ENCODE measurements around the gene ABCD1. TPM values are rescaled to one million over a fixed set of nuclear protein-coding genes. Genes with fewer than 3 reads are reported as not detected.

Gene ABCD1
- total RNA-seq, 1 donor from 2014 or later = 13.1 TPM

DNA sequence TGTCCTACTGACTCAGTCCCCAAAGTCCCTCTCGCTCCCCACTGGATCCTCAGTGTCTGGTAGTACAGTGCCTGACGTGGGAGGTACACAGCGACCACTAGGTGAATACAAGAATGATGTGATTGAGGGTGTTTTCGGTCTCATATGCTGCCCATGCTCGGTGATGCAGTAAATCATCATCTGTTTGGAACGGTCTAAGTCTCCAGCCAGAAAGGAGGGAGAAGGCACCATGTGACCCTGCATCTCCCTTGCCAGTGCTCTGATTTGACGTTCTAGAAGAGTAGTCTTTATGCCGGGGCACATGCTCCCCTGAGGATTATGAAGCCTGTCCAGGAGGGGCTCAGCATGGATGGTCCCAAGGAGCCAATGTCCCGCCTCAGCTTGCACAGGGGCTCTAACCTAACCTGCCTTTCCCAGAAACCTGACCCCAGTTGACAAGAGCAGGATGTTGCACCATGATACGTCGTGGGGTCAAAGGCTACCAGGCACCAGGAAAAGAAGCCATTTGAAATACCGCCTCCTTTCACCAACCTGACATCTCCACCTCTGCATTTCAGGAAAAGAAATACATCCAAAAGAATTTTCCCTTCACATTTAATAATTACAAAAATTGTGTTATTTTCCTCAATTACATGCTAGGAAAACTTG, 25.6 kb downstream of the ABCD1 start:
- intact Hi-C loops (cut with micrococcal nuclease) = no loop called here

DNA sequence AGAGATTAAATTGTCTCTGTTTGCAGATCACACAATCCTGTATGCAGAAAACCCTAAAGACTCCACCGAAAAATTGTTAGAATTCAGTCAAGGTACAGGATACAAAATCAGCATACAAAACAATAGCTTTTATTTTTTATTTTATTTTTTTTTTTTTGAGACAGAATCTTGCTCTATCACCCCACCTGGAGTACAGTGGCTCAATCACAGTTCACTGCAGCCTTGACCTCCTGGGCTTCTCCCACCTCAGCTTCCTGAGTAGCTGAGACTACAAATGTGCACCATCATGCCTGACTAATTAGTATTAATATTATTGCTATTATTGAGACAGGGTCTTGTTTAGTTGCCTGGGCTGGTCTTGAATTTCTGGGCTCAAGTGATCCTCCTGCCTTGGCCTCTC, 30.5 kb downstream of the ABCD1 start:
- intact Hi-C loops (cut with micrococcal nuclease) = no loop called here

DNA sequence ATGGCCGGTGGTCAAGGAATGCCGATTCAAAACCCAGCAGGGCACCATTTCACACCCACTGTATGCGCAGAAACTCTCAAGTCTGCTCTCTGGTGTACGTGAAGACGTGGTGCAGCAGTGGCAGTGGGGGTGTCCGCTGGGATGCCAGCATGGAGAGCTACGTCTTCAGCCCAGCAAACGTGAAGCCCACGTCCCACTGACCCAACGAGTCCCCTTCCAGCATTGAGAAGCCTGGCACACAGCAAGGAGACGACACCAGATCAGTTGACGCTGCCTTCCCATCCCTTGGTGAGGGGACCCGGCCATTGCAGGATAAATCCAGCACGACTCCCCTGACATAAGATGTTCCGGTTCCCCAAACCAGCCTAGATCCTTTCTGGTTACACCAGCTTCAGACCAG, 37.2 kb downstream of the ABCD1 start:
- intact Hi-C loops (cut with micrococcal nuclease) = no loop called here

DNA sequence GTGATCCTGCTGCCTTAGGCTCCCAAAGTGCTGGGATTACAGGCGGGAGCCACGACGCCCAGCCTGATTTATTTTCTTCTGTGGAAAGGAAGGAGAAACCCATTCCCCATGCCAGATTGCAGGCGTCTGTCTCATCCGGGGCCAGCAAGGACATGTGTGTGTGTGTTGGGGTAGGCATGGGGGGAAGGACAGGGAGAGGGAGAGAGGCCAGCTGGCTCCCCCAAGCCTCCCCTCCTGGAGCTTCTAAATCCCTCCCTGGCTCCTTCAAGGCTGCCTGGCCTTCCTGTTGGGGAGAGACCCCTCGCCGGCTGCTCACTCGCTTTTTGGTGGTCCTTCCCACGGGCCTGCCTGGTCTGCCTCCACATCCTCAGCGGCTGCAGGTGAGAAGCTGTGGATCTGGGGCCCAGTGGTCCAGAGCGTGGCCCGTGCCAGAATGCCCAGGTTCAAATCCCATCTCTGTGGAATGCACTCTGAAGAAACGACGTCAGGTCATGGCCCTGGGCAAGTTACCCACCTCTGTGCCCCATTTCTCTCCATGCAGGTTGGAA, 38.0 kb downstream of the ABCD1 start:
- intact Hi-C loops (cut with micrococcal nuclease) = no loop called here

DNA sequence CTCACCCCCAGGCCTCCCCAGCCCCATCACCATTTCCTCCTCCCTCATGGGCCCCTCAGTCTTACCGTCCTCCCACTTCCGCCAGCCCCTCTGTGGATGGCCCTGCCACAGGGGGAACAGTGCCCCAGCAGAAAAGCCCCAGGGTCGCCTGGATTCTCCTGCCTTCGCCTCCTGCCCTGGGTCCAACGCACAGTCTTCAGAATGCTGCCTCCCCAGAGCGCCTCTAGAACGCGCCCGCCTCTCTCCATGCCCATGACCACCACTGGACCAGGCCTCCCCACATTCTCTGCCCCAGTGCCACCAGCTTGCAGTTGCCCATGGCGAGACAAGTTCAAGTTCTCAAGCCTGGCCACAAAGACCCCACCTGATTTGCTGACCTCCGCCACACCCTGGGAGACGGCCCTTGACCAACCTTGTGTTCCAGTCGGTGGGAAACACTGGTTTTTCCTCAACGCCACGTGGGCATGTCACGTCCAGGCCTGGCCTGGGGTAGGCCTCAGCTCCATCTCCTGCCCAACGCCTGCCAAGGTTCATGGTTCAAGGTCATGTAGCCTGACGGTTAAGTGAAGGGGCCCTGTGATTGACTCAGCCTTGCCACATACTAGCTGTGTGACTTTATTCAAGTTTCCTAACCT, 38.8 kb downstream of the ABCD1 start:
- intact Hi-C loops (cut with micrococcal nuclease) = no loop called here

DNA sequence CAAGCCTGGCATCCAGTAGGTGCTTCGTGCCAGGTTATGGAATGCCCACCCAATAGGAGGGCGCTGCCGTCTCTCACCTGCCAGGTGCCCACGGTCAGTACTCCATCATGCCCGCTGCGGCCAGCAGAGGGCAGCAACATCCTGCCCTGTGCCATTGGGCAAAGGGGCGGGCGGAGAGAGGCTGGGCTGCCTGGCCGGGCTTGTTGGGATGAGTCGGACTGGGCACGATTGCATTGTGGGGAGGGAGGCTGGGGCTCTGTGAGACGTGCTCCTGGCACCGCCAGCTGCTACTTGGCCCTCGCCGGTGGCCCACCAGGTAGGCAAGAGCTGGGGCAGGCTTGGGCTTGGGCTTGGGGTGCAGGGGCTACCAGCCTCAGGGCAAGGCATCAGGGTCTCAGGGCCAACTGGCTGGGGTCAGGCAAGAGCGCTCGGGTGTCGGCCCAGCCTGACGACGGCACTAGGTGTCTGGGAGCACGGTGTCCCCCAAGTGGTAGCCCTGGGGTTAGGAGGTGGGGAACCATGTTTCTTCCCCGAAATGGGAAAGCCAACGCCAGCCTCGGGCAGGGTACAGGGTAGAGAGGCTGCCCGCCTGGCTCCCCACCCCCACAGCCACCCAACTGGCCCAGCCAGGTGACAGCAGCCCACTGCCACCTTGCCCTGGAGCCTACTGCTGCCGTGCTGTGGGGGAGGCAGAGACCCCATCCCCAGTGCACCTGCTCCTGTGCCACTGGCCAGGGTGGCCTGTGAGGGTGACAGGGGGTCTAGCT, 39.5 kb downstream of the ABCD1 start, which contains the start of gene PLXNB3:
TSS of gene PLXNB3 (plus strand) at position 261 of the 767 bp plus-strand sequence. CDS start 1,287 bp downstream, outside the sequence.
- intact Hi-C loops (cut with micrococcal nuclease) = loop anchor here (1.0 kb wide), 2 partner anchors 183 to 189 kb away; no protein-coding TSS in a partner anchor

DNA sequence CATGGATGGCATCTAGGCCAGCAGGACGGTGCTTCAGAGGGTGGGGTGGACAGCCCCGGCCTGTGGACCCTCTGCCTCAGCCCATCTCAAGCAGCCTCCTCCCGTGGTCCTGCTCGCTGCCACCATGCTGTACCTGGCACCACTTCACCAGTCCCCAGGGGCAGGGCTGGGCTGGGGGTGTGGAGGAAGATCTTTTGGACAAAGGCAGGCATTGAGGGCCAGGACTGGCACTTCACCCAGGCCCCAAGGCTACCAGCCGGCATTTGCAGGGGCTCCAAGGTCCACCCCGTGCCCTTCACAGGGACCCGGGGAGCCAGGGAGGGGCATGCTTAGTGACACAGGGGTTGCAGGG, 40.1 kb downstream of the ABCD1 start:
- intact Hi-C loops (cut with micrococcal nuclease) = loop anchor here (1.0 kb wide), 2 partner anchors 183 to 189 kb away; no protein-coding TSS in a partner anchor

DNA sequence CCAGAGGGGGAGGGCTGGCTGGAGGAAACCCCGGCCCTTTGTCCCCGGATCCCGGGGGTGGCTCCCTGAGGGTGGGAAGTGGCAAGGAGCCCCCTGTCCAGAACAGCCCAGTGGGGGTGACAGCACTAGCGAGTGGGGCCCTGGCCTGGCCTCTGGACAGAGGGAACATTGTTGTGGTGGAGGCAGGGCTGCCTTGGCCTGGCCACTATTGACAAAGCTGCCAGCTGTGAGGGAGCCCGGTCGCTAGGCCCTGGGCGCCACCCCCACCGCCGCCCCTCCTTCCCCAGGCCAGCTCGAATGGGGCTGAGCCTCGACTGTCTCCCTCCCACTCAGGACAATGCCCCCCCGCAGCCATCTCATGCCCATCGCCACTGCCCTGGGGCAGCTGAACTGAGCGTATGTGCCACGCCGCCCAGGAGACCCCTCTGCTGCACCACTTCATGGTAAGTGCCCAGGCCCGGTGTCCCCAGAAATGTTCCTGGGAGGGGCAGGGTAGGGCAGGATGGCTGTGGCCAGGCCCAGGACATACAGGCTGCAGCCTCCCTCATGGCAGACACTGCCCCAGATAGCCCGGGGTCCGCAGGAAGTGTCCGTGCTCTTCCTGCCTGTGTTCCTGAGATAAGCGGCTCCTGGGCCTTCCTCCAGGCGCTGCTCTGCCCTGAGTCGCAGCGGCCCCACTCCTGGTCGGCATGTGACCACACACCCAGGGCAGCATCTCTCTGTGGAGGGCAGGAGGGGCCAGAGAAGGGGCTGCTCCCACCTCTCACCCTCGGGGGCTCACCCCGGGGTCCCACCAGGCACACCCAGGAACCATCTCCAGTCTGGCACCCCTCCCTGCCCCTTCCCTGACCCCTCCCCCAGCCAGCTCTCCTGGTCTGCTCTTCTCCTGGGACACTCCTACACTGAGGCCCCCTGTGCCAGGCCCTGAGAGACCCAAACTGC, 40.8 kb downstream of the ABCD1 start:
- intact Hi-C loops (cut with micrococcal nuclease) = no loop called here

DNA sequence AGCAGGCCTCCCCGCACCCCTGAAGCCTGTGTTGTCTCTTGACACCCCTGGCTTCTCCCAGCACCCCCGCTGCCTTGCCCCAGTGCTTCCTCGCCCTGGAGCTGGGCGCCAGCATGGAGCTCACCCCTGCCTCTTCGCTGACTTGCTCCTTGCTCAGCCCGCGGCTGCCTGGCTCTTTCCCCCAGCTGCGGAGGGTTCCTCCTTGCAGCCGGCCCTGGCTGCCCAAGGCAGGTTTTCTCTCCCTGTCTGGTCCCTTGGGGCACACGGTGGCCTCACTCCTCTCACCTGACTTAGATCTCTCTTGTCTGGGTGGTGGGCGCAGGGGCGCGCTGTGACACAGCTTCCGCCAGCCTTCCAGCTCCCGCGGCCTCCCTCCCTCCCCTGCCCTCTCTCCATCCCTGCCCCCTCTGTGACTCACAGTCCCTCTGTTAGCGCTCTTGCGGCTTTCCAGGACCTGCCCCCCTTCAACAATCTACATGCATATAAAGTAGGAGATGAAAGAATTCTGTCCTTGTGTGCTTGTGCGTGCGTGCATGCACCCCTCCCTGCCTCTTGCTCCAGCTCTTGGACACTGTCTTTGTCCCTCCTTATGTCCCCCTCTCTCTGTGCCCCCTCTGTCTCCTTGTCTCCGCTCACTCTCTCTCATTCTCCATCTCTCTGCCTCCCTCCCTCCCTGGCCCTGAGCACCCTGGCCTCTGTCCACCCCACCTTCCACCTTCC, 41.6 kb downstream of the ABCD1 start:
- intact Hi-C loops (cut with micrococcal nuclease) = no loop called here

DNA sequence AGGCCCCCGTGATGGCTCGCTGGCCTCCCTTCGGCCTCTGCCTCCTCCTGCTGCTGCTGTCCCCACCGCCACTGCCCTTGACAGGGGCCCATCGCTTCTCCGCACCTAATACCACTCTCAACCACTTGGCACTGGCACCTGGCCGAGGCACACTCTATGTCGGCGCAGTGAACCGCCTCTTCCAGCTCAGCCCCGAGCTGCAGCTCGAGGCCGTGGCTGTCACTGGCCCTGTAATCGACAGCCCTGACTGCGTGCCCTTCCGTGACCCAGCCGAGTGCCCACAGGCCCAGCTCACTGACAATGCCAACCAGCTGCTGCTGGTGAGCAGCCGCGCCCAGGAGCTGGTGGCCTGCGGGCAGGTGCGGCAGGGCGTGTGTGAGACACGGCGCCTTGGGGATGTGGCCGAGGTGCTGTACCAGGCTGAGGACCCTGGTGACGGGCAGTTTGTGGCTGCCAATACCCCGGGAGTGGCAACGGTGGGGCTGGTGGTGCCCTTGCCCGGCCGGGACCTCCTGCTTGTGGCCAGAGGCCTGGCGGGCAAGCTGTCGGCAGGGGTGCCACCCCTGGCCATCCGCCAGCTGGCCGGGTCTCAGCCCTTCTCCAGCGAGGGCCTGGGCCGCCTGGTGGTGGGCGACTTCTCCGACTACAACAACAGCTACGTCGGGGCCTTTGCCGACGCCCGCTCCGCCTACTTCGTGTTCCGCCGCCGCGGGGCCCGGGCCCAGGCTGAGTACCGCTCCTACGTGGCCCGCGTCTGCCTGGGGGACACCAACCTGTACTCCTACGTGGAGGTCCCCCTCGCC, 42.4 kb downstream of the ABCD1 start:
- intact Hi-C loops (cut with micrococcal nuclease) = no loop called here

DNA sequence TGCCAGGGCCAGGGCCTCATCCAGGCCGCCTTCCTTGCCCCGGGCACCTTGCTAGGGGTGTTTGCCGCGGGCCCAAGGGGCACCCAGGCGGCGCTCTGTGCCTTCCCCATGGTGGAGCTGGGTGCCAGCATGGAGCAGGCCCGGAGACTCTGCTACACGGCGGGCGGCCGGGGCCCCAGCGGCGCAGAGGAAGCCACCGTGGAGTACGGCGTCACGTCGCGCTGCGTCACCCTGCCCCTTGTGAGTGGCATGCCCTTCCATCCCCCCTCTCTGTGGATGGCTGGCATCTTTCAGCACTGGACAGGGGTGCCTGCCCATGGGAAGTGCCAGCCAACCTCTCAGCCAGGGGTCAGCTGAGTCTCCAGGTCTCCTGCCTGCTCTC, 43.0 kb downstream of the ABCD1 start:
- intact Hi-C loops (cut with micrococcal nuclease) = no loop called here

DNA sequence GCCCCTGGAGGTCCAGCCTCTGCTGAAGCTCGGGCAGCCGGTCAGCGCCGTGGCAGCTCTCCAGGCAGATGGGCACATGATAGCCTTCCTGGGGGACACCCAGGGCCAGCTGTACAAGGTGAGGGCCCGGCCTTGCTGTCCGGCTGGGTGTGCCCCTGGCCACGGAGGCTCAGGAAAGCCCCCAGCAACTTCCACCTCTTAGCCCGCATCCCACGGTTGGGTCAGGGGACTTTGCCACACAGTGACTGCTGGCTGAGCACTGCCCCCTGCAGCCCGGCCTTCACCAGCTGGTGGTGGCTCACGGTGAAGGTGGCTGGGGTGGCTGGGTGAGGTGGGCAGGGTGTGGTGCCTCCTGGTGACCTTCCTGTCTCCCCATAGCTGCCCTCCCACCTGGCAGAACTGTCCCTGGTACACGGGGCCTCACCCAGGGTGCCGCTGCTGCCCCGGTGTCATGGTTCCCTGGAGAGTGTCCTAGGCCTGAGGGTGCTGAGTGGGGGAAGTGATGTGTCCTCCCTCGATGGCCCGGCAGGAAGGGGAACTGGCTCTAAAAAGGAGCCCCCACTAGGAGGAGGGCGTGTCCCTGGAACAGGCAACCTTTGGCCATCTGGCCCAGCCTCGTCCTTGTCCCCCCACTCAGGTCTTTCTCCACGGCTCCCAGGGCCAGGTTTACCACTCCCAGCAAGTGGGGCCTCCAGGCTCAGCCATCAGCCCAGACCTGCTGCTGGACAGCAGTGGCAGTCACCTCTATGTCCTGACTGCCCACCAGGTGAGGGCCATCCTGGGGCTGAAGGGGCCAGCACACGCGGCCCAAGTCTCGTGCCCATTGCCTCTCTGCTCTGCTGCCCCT, 43.9 kb downstream of the ABCD1 start:
- intact Hi-C loops (cut with micrococcal nuclease) = no loop called here

DNA sequence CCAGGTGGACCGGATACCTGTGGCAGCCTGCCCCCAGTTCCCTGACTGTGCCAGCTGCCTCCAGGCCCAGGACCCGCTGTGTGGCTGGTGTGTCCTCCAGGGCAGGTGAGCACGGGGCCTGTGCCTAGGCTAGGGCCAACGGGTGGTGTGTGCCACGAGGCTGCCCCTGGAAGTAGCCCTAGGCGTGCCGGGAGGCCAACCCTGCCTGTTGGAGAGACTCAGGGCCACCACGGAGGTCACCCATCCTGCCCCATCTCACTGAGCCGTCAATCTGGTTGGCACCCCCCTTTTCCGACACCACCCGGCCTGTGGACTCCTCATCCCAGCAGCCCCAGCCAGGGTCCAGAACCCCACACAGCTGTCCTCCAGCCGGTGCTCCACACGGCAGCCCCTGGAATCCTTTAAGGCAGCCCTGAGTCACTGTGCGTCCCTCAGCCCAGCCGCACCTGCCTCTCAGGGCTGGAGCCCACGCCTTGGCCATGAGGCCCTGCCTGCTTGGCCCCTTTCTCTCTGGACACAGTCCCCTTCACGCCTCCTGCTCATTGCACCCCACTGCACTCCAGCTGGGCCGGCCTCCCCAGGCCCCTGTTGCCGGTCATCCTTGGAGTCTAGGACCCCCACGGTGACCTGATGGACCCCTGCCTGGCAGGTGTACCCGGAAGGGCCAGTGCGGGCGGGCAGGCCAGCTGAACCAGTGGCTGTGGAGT, 44.7 kb downstream of the ABCD1 start:
- intact Hi-C loops (cut with micrococcal nuclease) = no loop called here

DNA sequence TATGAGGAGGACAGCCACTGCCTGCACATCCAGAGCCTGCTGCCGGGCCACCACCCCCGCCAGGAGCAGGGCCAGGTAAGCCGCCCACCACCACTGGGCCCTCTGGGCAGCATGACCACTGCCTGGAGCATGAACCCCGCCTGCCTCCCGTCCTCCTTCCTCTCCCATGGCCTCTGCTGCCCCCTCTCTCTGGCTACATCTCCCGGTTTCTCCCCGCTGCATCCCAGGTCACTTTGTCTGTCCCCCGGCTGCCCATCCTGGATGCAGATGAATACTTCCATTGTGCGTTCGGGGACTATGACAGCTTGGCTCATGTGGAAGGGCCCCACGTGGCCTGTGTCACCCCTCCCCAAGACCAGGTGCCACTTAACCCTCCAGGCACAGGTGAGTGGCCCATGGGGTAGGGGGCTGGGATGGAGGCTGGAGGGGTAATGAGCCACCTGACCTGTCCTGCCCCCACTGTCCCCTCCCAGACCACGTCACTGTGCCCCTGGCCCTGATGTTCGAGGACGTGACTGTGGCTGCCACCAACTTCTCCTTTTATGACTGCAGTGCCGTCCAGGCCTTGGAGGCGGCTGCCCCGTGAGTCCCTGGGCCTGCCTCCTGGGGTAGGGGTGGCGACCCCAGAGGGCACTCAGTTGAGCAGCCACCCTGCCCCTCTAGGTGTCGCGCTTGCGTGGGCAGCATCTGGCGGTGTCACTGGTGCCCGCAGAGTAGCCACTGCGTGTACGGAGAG, 45.4 kb downstream of the ABCD1 start:
- intact Hi-C loops (cut with micrococcal nuclease) = no loop called here

DNA sequence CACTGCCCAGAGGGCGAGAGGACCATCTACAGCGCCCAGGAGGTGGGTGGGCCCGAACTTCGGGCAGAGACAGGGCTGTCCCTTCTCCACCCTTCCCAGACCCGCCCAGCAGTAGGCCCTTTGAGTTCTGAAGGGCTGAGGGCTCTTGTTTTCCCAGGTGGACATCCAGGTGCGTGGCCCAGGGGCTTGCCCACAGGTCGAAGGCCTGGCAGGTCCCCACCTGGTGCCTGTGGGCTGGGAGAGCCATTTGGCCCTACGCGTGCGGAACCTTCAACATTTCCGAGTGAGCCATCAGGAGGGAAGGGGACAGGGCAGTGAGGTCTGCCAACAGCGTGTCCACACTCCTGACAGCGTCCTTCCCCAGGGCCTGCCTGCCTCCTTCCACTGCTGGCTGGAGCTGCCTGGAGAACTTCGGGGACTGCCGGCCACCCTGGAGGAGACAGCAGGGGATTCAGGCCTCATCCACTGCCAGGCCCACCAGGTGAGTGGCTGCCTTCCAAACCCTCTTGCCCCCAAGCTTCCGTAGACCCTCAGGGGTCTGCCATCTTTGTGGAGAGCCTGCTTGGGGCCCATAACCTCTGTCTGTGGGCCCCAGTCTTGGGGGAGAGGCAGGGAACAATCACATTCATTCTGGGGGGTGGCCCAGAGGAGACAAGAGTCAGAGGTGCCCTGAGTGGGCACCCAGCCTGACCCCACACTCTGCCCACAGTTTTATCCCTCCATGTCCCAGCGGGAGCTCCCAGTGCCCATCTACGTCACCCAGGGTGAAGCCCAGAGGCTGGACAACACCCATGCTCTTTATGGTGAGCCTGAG, 46.2 kb downstream of the ABCD1 start:
- intact Hi-C loops (cut with micrococcal nuclease) = no loop called here

Measured in T-helper 2 cell treated with Interferon-gamma antibody and Interleukin-4, amounts not matched to agents 100 ng/mL and 5 ng/mL, for 36 hours (primary cell).